Epithelial cell of proximal tubule (primary cell): Measurements from ENCODE around the gene RASEF. TPM values are rescaled to one million over a fixed set of nuclear protein-coding genes. Genes with fewer than 3 reads are reported as not detected.

ENCODE experiments used
- DNase-seq: peaks from one replicate; pipeline ENCODE4 v3.0.0-alpha.2; 2011; ENCODE audit warnings: low read depth
- H3K4me3 ChIP-seq: 2 replicates; pipeline ENCODE4 v1.5.1; 2011; ENCODE audit warnings: low read depth, mild to moderate bottlenecking, low read length
- CTCF ChIP-seq: conservative IDR thresholded peaks from 2 replicates; pipeline ENCODE4 v1.5.1; 2012; ENCODE audit warnings: low read depth, mild to moderate bottlenecking, low read length
- total RNA-seq: library from RNA; depleted of rRNA; stranded (reverse); fragments of >200 nt; gene quantifications from 2 replicates; pipeline ENCODE4 v1.2.3, GENCODE V29; 2015

Gene RASEF
- total RNA-seq, 1 donor from 2014 or later, result 11.6 TPM

- DNase-seq, result no peak
- no peak for TF ChIP-seq CTCF
- no peak overlapping the region for H3K4me3 ChIP-seq
These were observed 132.8 kb downstream of the RASEF start for GRCh38 chr9:82930116-82930515.
